H1 (cell line): ENCODE results near the gene LRP3. TPM values are rescaled to one million over a fixed set of nuclear protein-coding genes. Genes with fewer than 3 reads are reported as not detected.

Experiments used
- ASH2L ChIP-seq: fragments of 200-600, 300-600 bp; sonication (generic); IDR thresholded peaks from one replicate; pipeline ENCODE4 v1.7.1; 2017; ENCODE audit warnings: low read length
- GABPA ChIP-seq: IDR thresholded peaks from 2 replicates; pipeline ENCODE4 v1.6.1; 2011; ENCODE audit warnings: mild to moderate bottlenecking, low read length, moderate library complexity, borderline replicate concordance; ENCODE audit not compliant: insufficient read depth
- SAP30 ChIP-seq: fragments of 300-600 bp; sonication (generic); IDR thresholded peaks from 2 replicates; pipeline ENCODE4 v1.7.1; 2012; ENCODE audit warnings: low read length, moderate library complexity, mild to moderate bottlenecking, inconsistent platforms; ENCODE audit not compliant: insufficient read depth, insufficient replicate concordance
- YY1 ChIP-seq: IDR thresholded peaks from 2 replicates; pipeline ENCODE4 v1.6.1; 2011; ENCODE audit warnings: low read depth, mild to moderate bottlenecking, low read length
- polyA plus RNA-seq, 7 experiments: library from polyadenylated mRNA; depleted of rRNA in 3 of 7; stranded (reverse) in 5 of 7; unstranded in 2 of 7; fragments of >200 nt in 5 of 7; fragments of 200-250 nt in 2 of 7; gene quantifications; 1 replicate in 5 of 7; 2 replicates in 1 of 7; 4 replicates in 1 of 7; pipeline versions ENCODE4 v1.2.1 to v1.2.3, GENCODE V29; 2011 to 2013; ENCODE audit warnings: missing spikeins in 2 of 7, mixed read lengths in 2 of 7
- total RNA-seq: library from RNA; stranded (reverse); fragmentation: NEBNext Ultra II Directional; extraction: Animal tissue kit (Norgen Biotek cat#: 25700); gene quantifications from 2 replicates; pipeline ENCODE4 v1.2.1, GENCODE V29; 2021

LRP3 gene
- total and polyA plus RNA-seq, 2 of the 8 experiments (the other 6 are each of a cell fraction or from before 2014, with no cell fraction given), result 30.3 to 33.7 TPM

GRCh38 chr19:33194886-33195644 lies 935 bp downstream of the LRP3 start (continued):
- TF ChIP-seq SAP30, result no peak
- TF ChIP-seq YY1, result no peak
- peak; percentile 30 for TF ChIP-seq ASH2L
- TF ChIP-seq GABPA, result 0 out of 2 replicates have a peak, but pooled peaks have one; percentile 24
- TF ChIP-seq, all 59 proteins: peak for 4
